C4-2B (cell line): Measurements from ENCODE around the gene CISTR.

Source experiments
- CTCF ChIP-seq: fragments of 450-650 bp; conservative IDR thresholded peaks from 2 replicates; pipeline ENCODE4 v1.5.1; 2017; ENCODE audit warnings: mild to moderate bottlenecking
- ZFX ChIP-seq: fragments of 450-650 bp; IDR thresholded peaks from 2 replicates; pipeline ENCODE4 v1.6.1; 2017

DNA sequence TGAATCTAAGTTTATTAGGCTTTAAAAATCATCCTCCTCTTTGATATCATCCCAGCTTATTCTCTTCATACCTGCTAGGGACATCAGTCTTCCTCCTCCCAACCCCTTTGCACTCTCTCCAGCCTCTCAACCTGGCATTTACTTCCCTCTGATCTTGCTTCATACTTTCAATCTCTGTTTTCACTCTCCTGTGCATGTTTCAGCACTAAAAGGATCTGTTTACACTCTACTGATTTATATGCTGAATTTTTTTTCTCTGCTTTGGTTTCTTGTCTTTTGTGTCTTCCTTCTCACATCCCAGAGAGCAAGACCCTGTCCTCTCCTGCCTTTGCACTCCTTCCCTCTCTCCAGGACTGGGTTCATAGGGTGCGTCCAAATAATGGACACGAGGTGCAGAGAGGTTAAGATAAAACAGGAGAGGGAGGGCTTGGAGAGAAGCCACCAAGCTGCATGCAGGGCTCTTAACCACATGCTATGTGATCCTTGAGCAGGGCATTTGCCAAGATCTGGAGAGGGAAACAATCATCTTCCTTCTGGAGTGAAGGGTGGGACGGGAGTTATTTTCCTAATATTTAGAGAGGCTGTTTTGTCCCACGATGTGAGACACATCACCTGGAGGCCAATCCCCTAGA lies 3.0 kb upstream of the CISTR start:
- TF ChIP-seq CTCF = no peak
- no peak for TF ChIP-seq ZFX
